Suppressor macrophage (primary cell): ENCODE measurements around the gene WDR75.
A peak's percentile ranks its signal among the peaks of the same experiment; 100 is the strongest.
"Not testable (repeated sequence)": the region's sequence is repeated elsewhere in the genome, so short reads cannot be mapped to it uniquely, and the experiment has no call there.

Experiments used
- DNase-seq, 4 experiments: peaks; one replicate each; pipeline ENCODE4 v3.0.0-alpha.2; 2020 to 2022

WDR75 gene

DNA sequence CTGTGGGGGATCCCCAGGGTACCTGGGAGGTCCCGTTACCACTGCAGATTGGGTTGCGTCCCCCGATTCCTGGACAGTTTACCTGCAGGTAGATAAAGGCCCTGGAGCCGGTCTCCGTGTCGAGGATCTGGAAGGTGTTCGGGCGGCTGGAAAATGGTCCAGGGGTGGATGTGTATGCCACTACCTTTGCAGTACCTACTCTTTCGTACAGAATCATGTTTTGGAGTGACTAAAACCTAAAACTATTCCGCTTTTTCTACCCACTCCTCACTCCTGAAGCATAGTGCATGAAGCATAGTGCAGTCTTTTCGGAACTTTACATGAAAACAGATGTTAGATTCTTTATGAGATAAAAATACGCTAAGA, 418 bp downstream of the WDR75 start:
- DNase-seq, result no peak

DNA sequence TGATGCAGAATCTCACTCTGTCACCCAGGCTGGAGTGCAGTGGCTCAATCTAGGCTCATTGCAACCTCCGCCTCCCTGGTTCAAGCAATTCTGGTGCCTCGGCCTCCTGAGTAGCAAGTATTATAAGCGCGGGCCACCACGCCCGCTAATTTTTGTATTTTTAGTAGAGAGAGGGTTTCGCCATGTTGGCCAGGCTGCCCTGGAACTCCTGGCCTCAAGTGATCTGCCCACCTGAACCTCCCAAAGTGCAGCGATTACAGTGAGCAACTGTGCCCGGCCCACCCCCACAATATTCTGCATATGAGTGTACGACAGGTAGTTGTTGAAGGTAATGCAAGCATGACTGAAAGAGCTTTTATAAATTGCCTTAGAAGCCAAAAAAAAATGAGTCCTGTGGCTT, 1.2 kb downstream of the WDR75 start:
- DNase-seq, result no peak

DNA sequence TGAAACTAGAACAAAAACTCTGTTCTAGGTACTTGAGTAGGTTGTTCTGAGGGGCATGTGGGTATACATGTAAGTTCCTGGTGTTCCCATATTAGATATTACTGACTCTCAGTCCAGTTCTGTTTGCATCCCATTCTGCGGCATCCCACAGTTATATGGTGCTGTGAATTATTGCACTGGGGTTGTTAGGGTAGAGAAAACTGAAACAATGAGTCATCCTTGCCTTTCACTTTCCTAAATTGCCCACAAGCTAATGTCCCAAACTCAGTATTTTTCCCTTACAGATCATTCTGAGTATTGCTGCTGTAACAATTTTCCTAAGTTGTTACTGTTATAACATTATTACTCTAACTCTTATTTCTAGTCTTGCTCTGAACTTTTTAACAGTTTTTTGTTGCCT, 3.0 kb downstream of the WDR75 start:
- peak in 2 of 4 experiments; percentile 6 to 16 for DNase-seq

DNA sequence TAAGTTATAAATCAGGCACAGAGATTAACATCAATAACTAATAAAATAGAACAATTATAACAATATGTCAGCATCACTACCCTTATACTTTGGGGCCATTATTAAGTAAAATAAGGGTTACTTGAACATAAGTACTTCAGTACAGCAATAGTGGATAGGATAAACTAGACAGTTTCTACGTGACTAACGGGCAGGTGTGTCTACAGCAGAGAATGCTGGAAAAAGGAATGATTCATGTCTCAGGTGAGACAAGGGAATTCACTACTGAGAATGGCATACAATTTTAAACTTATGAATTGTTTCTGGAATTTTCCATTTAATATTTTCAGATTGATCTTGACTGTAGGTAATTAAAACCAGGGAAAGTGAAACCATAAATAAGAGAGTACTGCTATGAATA, 5.5 kb downstream of the WDR75 start:
- DNase-seq, result no peak

DNA sequence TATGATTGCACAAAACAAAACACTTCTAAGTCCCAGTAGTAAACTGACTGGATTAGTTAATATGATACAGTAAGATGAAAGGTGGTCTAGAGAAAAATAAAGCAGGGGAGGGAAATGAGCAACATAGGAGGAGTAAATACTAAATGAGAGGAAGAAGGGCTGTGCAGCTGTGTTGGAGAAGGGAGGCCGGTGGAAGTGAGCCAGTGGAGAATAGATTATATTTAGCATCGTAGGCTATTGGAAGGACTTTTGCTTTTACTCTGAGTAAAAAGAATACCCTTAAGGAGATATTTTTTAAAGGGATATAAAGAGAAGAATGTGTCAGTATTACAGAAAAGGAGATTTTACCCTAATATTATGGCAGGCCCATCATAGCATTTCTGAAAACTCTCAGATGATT, 12.7 kb downstream of the WDR75 start:
- DNase-seq, result no peak

DNA sequence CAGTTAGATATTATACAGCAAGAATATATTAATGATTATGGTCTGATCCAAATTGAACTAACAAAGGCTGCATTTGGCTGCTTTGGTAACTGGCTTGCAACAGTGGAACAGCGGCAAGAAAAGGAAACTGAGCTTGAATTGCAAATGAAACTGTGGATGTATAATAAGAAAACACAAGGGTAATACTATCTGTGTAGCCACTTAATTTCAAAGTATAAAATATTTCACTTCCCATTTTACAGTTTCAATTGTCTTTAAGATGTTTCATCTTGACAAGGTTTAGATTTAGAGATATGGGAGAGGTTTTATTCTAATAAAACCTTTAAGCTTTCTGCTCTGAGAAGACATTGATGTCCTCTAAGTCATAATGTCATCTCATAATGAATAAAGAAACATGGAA, 23.8 kb downstream of the WDR75 start:
- DNase-seq, result no peak

DNA sequence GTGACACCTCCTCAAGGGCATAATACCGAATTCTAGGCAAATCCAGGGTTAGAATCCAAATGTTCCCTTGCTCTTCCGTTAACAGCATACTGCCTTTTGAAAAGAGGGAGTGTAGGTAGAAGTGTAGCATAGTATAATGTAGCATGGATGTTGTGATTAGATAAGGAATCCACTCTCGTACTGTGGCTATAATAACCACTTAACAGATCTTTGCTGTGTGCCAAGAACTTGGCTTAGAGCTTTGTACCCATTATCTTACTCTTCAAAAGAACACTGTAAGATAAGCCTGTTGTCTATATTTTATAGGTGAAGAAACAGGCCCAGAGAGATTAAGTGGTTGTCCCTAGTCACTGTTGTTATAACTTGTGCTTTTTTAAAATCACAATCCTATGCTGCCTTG, 24.2 kb downstream of the WDR75 start:
- no peak for DNase-seq

DNA sequence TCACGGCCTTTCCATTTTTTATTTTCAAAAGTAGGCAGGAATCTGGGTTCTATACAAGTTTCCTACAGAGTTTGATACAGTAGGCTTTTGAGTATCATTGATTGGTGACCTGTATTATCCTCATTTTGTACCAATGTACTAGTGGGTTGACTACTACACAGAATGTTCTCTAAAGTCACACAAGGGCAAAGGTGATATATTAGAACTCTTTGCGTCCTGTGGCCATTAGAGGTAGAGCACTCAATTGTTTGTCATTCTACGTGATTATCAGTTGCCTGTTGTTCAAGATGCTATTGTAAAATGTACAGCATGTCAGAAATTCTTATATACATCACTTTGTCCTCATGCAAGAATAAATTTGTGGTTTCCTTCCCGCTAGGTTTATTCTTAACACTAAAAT, 24.8 kb downstream of the WDR75 start:
- no peak for DNase-seq

DNA sequence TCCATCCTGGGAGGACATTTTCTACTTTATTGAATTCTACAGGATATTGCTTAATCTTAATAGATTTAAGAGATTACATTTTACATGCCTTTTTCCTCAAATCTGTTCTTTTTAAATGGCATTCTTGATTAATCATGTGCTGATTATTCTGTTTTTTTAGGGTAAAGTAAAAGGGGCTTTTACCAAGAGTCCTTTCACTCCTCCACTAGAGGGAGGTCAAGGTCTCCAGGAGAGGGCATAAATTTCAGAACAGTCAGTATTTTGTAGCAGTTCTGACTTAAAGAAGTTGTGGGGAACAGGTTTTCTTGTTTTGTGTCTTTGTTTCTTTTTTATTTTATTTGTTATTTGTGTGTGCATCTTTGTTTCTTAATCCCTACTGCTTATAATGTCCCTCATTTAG, 25.4 kb downstream of the WDR75 start:
- peak; percentile 9 to 73 (median 56) for DNase-seq

DNA sequence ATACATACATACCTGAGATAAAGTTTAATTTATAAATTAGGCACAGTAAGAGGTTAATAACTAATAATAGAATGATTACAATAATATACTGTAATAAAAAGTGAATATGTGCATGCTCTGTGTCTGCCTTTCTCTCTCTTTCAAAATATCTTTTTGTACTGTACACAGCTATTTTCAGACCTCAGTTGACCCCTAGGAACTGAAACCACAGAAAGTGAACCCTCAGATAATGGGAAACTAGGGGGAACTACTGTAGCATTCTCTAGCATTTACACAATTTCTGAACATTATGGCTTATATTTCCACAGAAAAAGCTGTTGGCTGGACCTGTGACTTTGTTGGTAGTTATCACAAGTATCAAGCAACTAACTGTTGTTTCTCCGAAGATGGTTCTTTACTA, 25.9 kb downstream of the WDR75 start:
- peak in 2 of 4 experiments; percentile 12 to 25 for DNase-seq

DNA sequence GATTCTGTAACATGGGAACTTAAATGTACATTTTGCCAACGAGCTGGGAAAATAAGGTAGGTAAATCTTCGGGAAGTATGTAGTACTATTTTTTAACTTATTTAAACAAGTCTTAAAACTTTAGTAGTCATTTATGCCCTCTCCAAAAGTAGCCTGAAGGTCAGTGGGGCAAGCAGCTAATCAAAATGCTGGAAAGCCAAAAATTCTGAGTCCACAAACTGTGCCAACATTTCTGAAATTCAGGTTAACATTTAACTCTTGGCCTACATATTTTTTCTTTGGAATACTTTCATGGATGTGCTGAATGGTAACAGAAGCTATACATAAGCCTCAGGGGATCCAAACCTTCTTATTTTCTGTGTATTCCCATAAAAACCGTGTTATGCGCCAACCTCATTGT, 26.3 kb downstream of the WDR75 start:
- DNase-seq, result no peak

DNA sequence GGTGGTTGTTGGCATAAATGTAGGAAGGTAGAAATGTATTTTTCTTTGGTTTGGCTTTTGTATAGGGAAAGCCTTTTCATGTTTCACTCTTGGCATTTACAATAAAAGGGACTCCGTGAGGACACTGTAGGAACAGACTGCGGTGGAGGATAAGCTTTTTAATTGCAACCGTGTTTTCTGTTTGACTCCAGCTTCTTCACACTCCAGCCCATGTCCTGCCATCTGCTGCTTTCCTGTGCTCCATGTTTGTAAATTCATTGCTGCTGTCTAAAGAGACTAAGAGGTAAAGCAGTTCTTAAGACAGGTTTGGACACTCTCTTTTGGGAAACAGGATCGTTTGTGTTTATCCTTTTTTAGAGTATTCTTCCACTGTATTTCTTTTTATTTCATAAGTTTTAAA, 33.3 kb downstream of the WDR75 start:
- DNase-seq, result no peak

DNA sequence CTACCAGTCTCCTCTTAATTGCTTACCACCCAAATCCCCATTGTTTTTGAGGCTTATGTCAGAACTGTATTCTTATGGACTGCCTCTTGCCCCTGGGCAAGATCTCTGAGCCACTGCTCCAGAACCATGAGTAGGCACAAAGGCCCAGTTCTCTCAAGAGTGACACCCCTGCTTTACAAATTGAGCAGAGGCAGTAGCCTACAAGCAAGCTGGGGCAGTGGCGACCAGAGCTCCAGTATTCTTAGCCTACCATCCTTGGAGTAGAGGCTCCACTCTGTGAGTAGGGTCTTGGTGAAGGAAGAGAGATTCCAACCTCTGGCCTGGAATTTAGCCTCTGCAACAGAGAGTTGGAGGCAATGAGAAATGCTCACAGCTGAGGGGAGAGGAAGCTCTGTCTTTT, 36.5 kb downstream of the WDR75 start:
- no peak for DNase-seq

DNA sequence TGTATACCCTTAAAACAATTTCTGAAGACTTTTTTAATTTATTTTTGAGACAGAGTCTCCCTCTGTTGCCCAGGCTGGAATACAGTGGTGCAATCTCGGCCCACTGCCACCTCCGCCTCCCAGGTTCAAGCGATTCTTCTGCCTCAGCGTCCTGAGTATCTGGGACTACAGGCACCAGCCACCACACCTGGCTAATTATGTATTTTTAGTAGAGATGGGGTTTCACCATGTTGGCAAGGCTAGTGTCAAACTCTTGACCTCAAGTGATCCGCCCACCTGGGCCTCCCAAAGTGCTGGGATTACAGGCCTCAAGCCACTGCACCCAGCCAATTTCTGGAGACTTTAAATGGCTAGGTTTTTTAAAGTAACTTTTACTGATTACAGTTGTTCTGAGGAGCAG, 37.0 kb downstream of the WDR75 start:
- DNase-seq, result not testable (repeated sequence)

DNA sequence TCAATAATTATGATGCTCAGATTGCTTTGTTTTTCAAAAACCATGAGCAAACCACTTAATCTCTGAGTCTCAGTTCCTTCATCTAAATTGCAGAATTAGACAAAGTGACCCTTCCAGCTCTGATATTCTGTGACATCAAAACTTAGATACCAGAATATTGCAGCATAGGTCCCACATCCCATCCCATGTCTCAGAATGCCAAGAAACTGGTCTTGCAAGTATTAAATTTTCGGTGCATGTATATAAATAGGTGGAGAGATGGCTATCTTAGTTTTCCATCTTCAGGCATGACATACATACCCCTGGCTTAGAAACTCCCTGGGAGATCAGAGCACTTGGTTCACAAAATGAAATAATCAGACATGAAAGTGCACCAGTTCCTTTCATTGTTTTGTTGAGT, 39.8 kb downstream of the WDR75 start:
- no peak for DNase-seq

DNA sequence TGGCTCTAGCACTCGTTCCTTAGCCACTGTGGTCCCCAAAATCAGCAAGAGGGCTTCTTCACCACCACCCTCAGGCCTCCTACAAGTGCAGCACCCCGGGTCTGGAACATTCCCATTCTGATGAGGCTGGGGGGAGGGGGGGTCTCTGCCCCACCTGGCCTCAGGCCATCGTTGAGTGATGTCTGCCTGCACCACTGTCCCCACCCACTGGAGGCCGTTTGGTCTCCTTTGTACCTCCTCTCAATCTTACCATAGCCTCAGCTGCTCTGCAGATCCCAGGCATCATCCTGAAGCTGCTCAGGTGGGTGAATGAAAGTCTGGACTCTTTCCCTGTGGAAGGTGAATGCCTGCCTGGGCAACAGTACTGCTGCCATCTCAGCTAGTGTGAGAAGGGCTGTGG, 42.3 kb downstream of the WDR75 start:
- no peak for DNase-seq

DNA sequence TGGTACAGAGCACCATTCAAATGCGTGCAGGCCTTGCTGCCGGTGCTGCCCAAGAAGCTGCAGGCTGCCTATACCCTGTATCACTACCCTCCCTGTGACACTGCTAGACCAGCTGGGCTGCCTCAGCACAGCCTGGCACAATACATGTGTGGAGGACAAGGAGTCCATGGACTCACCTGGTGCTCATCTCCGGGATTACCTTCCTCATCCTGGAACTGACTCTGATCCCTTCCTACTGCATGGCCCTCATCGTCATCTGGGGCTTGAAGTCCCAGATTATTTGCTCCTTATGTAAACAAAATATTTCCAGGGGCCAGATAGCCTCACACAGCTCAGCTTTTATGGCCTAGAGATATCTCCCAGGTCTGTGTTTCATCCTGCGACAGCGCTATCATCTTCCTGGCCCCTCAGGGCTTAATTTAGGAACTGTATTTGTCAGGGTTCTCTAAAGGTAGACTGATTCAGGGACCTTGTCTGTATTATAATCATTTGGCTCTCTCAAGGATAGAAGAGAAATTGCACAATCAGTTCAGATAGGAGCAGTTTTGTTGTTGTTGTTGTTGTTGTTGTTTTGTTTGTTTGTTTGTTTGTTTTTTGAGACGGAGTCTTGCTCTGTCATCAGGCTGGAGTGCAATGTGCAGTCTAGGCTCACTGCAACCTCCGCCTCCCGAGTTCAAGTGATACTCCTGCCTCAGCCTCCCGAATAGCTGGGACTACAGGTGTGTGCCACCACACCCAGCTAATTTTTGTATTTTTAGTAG, 42.9 kb downstream of the WDR75 start:
- no peak for DNase-seq

DNA sequence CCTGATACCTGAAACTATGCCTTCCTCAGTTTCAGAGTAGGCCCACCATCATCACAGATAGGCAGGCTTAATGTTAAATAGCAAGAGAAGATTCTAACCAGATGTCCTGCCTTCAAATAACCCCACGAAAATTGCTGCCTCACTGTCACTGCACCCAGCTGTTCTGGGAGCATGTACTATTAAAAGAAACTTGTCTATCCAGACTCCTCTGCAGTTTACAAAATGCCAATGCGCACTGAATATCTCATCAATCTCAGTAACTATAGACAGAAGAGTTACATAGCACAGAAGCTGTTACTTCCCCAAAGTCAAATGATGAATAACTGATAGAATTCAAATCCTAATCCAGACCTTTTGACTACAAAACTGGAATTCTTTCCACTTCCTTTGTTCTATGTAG, 43.9 kb downstream of the WDR75 start:
- no peak for DNase-seq

DNA sequence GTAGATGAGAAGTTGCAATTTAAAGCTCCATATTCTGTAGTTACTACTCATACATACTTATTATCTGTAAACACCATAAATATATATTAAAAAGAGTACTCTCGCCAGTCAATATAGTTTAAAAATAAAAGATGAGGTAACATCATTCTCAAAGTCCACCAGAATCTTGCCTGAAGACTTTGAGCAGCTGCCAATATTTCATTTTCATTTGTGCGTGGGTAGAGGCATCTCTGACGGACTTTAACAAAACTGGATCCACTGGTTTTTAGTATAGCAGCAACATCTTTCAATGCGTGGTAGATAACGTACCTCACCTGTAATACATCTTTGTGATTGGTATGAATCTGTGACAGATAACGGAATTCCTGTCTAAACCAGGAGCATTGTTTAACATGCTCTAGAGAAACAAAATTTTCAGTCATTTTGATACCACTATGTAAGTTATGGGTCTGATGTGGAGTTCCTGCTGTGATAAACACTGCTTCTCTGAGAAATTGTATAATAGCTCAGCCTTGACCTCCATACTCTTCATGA, 45.0 kb downstream of the WDR75 start:
- DNase-seq, result no peak

DNA sequence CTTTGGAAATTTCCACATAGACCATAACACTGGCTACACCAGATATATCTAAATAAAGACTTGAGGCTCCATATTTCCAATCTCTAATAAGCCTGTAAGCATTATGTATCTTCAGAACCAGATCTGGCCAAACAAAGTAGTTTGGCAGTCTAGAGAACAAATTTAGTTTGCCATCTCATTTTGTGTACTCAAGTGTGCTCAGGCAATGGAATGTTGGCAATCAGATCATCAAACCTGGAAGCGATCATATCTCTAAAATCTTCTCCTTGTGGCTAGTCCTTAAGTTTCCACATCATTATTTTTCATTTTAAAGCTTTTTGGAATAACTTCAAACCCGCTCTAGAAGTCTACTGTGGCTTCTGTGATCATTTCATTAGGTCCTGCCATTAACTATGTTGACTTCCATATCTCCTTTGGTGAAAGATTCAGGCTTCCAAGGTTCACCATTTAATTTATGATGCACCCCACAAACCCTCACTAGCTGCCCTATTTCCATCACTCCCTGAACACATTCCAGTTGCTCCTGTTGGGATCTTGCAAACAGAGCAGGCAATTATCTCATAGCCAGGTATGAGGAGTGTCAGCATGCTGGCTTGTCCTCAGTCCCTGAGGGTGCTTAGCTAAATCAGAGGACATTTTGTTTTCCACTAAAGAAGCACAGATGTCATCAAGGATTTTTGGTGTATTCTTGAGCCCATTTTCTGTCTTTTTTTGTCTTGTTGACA, 46.2 kb downstream of the WDR75 start:
- DNase-seq, result no peak

DNA sequence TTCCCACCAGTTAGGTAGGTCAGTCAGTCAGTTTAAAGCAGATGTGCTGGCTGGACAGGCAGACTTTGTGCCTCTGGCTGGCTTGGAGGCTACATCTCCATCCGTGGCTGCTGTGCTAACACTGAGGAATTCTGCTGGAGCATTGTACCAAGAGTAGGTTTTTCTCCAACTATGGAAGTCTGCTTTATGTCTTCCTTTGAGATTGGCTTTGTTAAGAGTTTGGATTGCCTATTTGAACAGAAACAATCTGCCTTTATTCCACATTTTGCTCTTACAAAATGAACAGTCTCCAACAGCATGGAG, 46.7 kb downstream of the WDR75 start:
- DNase-seq, result no peak

DNA sequence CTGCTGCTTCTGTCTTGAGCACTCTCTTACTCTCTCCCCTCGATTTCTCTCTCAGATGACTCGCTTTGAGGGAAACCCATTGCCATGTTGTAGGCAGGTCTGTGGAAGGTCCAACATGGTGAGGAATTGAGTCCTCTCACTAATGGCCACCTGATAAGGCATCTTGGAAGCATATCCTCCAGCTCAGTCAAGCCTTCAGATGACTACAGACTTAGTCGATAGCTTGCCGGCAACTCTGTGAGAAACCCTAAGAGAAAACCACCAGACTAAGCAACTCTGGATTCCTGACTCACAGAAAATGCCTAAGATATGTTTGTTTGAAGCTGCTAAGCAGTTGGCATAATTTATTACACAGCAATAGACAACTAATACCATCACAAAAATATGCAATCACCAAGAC, 51.2 kb downstream of the WDR75 start:
- DNase-seq, result no peak

DNA sequence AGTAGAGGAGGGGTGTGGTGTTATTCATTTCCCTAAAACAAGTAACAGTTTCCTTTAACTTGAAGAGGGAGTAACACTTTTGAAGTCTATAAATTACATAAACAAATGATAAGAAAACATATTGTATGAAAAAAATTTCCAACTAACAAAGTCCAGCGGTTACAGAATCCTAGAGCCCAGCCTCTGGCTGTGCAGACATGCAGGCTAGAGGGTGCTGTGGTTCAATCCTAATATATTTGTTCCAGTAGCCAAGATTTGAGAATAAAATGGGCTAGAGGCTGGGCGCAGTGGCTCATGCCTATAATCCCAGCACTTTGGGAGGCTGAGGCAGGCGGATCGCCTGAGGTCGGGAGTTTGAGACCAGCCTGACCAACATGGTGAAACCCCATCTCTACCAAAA, 56.9 kb downstream of the WDR75 start:
- no peak for DNase-seq

DNA sequence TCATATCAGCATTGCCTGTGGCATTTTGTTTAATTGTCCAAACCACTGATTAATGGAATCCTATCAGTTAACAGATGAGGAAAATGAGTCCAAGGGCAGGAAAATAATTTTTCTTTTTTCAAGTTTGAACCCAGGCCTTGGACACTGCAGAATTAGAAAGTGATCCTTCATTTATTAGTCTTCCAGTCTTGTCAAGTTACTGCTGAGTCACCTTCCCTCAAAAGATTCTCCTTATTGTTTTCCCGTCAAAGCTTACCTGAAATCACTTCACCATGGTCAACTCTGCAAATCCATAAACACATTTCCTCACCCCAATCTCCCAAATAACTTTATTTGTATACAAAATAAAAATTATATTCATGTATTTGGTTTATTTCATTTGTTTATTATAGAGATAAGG, 57.9 kb downstream of the WDR75 start:
- no peak for DNase-seq
